ENCODE measurements around the gene EPB41L1.

EPB41L1 gene

DNA sequence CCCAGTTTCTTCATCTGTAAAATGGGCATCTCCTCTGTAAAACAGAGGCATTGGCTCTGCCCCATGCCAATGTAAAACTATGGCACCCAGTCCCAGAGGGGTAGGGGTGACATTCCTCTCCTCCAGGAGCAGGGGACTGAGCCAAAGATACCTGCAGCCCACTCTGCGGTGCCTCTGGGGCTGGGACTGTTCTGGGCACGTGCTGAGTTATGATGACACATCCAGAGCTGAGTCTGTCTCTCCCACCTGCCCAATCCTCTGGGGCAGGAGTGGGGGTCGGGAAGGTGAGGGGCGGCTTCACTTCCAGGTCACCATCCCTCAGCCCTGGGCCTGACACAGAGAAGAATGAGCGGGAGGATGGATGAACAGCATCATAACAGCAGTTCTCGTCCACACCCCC is 111.6 kb downstream of the EPB41L1 start:
- DNase-seq, result no peak

DNA sequence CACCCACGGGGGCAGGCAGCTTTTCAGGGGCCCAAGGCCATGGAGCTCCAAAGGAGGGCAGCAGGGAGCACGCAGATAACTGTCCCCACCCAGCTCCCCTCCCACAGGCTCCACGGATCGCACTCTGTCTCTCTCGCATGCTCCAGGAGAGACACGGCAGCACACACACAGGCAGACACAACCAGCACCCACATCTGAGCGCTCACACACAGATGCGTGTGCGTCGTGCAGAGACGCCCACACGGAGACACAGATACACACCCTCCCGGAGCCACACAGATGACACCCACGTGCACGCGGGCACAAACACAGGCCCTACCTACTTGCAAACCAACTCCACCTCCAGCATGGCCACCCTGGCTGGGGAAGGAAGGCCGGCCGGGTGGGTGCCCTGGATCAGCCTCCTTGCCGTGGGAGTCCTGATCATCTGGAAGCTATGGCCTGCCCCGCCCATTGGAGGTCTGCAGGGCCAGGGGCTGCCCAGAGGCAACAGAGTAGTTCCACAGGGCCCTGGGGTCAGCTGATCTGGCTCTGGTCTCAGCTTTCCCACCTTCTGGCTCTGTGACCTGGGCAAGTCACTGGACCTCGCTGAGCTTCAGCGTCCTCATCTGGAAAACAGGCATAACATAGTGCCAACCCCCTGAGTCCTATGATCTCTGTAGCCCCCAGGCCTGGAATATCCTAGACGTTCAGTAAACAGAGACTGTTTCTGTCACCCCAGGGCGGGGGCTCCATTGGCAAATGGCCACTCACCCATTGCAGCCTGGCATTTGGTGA is 113.3 kb downstream of the EPB41L1 start:
- DNase-seq, result no peak

DNA sequence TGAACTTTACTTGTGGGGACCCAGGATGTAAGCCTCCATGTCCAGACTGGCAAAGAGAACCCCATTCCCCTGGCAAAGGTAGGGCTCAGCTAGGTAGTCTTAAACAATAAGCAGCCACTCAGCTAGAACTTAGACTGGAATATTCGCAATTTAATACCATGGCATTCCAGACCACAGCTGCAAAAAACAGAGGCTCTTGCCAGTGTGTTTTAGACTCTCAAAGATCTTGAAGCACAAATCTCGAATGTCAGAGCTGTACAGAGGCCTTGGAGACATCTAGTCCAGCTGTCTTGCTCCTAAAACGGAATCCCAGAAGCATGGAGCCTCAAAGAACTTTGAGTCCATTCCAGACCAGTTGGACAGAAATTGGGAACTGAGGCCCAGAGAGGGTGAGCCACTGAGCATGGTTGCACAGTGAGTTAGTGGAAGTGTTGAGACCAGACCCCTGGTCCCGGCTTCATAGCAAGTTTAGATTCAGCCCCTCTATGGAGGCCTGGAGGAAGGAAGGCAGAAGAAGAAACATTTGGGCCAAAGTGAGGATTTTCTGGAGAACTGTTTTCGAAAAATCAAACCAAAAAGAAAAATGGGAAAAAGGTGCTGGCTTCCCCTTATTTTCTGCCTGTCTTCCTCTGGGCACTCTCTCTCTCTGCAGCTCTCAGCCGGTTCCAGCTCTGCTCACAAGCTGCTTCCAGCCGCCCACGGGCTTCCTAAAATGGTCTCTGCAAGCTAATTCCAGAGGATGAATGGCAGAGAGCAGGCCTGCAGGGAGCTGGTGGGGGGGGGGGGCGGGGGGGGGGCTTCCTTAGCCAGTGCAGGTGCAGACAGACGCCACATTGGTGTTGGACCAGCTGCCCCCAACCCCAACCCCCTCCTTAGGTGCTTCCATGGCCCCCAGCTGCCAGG is 114.2 kb downstream of the EPB41L1 start:
- no peak for DNase-seq

DNA sequence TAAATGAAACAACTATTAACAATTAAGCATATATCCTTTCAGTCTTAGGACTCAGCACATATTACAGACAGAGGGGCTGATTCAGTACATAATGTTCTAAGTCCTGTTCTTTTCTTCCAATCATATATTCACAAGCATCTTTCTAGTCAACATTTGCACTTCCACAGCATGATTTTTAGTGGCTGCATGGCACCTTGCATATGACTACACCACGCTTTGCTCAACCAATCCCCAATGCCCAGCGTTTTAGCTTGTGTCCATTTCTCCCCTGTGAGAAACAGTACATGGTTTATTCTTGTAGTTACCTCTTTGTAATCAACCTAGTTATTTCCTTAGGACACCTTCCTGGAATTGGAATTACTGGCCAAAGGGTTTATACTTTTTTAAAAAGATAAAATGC is 115.0 kb downstream of the EPB41L1 start:
- DNase-seq, result no peak

DNA sequence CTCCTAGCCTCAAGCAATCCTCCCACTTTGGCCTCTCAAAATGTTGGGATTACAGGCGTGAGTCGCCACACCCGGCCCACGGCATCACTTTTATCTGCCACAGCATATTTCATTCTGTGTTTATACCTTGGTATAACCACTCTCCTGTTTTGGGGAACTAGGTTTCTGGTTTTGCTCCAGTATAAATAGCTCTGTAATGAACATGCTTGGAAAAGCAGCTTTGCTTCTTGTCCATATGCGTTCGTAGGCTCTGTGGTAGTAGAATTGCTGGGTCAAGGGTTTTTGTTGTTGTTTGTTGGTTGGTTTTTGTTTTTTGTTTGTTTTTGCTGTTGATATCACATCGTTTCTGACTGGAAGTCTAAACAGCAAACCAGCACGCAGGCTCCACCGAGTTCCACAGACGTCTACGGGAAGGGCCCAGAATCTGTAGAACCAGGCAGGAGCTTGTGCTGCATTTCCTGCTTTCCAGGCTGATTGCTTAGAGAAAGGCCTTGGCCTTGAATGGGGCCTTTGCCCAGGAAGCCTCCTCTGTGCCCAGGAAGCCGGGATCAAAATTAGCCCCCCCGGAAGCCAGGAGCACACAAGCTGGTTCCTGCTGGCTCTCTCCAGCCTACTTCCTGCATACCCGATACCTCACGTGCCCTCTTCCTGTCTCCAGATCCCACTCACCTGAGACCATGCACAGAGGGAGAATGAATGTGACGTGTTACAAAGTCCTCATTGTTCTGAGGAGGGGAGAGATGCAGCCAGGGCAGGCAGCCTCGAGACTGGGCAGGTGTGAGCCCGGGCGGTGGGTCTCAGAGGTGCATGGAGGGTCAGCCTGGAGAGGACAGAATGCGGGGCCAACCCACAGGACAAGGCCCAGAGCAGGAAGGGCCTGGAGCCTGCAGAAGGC is 116.5 kb downstream of the EPB41L1 start:
- DNase-seq, result no peak

DNA sequence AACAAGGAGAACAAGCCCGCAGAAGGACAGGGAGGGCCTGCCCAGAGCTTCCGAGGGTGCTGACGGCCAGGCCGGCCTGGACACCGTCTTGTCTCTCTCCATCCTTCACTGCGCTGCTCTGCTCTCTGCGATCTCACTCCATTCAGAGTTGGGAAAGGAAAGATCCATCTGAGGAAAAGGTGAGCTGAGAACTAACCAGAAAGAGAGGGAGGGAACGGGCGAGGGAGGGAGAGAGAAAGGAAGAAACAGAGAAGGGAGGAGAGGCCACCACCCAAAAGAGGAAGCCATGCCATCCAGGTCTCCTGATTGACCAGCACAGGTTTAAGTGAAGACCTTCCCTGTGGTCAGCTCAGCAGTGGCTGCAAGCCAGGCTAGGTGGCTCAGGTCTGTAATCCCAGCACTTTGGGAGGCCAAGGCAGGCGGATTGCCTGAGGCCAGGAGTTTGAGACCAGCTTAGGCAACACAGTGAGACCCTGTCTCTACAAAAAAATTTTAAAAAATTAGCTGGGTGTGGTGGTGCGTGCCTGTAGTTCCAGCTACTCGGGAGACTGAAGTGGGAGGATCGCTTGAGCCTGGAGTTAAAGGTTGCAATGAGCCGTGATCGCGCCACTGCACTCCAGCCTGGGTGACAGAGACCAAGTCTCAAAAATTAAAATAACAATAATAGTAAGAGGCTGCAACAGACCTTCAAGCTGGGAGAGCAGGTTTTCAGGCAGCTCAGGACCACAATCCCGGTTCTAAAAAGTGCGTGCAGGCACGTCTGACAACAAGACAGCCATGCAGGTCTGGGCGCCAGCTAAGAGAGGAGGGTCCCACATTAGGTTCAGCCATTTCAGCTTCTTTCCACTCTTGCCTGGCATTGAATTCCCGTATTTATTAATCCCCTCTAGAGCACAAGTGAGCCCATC is 117.4 kb downstream of the EPB41L1 start:
- DNase-seq, result no peak

DNA sequence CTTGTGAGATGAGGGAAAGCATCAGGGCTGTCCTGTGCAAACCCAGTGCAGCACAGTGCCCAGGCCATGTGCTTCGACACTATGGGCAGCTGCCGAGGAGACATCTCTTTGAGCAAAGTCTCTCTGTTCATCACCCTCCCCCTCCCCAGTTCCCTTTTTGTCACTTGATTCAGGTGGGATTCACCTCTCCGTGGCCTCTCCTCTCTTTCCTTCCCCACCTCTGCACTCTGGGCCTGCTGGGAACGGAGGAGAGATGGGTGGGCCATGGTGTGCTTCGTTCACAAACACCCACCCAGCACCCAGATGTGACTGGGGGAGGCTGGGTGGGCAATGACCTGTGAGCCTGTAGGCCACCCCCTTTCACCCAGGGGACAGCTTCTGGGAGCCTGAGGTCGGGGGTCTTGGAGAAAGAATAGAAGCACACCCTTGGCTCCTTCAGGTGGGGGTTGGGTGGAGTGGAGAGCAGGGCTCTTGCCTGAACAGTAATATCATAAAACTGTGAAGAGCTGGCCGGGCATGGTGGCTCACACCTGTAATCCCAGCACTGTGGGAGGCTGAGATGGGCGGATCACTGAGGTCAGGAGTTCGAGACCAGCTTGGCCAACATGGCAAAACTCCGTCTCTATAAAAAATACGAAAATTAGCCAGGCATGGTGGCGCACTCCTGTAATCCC is 118.1 kb downstream of the EPB41L1 start:
- no peak for DNase-seq

DNA sequence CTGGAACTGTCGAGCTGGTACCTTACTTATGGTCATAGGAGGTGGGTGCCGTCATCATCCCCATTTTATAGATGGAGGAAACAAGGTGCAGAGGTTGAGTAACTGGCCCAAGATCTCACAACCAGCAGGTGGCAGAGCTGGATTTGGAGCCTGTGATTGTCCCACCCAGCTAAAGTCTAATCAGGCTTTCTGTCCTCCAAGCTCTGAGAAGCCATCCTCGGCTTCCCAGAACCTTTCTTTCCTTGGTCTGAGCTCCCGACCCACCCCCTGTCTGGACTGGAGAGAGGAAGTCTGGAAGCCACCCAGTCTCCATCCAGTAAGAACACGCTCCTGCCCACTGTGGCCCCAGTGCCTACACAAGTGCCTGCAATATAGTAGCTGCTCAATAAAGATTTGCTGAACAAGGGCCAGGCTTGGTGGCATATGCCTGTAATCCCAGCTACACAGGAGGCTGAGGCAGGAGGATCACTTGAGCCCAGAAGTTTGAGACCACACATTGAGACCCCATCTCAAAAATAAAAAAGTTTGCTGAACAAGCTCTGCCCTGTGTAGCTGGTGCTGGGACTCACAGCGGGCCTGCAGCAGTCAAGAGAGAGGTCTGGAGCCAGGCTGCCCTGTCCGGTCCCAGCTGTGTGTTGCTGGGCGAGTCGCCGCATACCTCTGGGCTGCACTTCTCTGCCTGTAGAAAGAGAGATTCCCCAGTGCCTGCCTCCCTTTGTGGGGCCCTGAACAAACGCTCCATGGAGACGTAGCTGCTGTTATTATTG is 119.1 kb downstream of the EPB41L1 start:
- no peak for DNase-seq

DNA sequence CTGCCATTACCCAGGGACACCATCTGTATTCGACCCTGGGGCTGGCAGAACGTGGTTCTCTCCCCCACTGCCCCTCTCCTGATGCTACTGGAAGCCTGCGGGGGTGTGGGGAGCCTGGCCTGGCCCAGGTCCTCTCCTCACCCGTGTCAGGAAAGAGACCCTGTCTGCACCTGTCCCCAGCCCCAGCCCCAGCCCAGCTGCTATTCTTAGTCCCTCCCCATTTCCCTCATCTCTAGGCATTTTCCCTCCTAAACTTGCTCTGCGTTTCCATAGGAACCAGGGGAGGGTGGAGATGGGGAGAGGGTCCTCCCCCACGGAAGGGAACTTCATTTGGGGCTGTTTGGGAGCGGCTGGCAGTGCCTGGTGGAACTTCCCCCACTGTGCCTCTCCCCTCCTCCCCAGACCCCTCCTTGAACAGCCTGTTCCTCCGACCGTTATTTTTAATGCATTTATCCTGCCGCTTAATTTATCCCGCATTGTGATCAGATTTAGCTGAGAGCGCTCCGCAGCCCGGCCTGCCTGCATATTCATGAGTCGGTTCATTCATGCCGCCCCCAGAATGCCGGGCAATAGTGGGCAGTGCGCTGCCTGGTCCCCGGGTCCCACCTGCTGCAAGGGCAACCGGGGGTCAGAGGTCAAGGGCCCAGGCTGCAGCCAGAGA is 119.8 kb downstream of the EPB41L1 start:
- no peak for DNase-seq

DNA sequence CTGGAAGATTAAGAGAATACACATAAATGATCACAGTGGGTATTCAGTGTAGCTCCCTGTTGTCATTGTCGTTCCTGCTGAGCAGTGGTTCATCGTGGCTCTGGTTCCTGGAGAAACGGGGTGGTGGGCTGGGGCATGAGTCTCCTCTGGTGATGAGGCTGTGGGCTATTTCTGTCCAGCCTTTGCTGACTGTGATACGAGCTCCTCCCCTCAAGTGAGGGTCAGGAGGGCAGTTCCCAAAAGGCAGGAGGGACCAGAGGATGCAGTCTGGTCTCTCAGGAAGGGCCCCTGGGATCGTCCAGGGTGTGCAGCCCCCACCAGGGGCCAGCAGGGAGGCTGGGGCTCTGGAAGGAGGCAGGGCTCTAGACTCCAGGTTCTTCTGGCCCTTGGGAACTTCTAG is 120.5 kb downstream of the EPB41L1 start:
- no peak for DNase-seq

DNA sequence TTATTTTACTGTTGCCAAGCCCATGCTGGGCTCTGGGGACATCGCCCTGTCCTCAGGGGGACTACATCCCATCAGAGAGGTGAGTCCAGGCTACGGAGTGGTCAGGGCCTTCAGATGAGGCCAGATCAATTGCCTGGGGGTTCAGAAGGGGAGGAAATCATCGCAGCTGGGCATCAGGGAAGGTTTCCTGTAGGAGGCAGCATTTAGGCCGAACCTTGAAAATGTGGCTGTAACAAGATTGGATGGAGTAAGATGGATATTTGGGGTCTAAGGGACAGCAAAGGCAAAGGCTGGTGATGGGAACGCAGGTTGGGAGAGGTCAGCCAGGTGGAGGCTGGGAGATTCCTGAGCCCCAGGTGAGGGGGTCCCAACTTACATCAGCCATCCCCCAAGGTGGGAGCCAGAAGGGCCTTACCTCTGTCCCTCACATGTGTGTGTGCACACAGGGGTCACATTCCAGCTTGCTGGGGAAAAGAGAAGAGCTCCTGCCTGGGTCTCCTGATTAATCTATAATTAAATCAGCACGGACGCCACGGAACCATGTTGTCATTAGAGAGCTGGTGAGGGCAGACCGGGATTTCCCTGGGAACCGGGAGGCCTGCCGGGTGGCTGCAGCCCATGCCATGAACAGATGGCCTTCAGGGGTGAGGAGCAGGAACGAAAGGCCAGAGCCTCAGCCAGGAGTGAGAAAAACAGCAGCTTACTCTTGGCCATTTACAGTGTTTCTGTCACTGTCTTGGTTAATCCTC is 121.1 kb downstream of the EPB41L1 start:
- no peak for DNase-seq

DNA sequence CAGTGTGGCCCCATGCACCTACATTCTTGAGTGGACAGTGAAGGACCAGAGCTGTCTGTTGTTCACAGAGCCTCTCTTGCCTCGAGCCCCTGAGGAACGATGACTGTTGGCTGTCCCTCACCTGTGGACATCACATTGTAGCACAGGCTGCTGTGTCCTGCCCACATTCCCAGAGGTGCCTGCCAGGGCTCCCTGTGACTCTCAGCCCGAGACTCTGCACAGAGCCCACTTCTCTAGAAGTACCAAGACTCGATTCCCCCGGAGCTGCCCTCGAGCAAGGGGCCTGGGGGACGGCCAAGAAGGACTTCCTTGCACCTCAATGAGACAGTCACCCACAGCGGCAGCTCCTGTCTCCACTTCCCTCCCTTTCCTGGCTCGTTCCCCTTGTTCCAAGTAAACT is 123.0 kb downstream of the EPB41L1 start:
- no peak for DNase-seq

DNA sequence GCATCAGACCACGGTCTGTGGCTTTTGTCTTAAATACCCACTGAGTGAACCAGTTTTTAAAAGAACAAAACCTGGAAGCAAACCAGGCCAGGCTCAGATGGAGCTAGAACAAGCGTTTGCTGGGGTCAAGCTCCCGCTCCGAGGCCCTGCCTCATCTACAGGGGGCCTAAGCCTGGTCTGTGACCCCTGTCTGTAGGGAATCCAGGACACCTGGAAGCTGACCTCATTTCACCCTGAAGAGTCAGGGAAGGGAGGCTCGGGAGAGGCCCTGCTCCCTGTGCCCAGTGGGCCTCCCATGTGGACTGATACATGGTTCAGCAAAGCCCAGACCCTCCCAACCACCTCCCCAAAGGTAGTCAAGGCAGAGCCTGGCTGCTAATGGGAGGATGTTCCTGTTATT is 124.8 kb downstream of the EPB41L1 start:
- no peak for DNase-seq

DNA sequence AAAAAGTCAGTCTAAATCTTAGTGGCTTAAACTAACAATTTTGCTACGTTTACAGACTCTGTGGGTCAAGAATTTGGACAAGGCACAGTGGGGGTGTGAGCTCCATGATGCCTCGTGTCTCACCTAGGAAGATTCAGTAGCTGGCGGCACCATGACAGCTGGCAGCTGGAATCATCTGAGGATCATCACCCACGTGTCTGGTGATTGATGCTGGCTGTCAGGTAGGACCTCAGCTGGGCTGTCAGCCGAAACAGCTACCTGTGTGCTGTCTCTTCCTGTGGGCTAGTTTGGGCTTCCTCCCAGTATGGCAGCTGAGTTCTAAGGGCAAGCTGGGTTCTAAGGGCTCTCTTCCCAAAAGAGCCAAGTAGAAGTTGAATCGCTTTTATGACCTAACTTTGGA is 125.2 kb downstream of the EPB41L1 start:
- DNase-seq, result no peak

DNA sequence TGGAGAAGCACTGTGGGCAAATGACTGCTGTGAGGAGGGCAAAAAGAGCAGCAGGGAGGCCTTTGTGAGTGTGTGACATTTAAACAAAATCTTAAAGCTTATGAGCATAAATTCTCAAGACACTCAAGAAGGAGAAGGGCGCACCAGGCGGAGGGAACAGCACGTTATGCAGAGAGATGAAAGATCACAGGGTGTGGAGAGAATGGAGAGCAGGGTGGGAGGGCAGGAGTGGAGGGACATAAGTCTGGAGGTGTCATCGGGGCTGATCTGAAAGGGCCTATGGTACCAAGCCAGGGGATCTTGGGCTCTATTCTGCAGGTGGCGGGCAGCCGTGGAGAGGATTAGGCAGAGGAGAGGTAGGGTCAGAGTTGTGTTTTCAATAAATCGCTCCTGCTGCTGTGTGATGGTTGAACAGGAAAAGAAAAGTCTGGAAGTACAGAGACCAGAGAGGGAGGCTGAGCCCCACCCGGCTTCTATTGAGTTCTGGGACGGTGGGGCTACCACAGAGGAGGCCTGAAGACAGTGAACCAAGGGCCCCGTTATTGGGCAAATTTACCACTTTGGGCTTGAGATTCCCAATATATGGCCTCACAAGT is 127.3 kb downstream of the EPB41L1 start:
- no peak for DNase-seq

Data from NCI-H748 treated with DMSO at 0.1 percent for 48 hours (cell line).